8988T (cell line): ENCODE data around the gene LAIR1.
"Not testable (repeated sequence)": the region's sequence is repeated elsewhere in the genome, so short reads cannot be mapped to it uniquely, and the experiment has no call there.

Experiments
- DNase-seq: peaks from one replicate; pipeline ENCODE4 v3.0.0; 2011

LAIR1 gene

GRCh38 chr19:54375181-54375938 lies 10.6 kb upstream of the LAIR1 start:
- not testable (repeated sequence) for DNase-seq

DNA sequence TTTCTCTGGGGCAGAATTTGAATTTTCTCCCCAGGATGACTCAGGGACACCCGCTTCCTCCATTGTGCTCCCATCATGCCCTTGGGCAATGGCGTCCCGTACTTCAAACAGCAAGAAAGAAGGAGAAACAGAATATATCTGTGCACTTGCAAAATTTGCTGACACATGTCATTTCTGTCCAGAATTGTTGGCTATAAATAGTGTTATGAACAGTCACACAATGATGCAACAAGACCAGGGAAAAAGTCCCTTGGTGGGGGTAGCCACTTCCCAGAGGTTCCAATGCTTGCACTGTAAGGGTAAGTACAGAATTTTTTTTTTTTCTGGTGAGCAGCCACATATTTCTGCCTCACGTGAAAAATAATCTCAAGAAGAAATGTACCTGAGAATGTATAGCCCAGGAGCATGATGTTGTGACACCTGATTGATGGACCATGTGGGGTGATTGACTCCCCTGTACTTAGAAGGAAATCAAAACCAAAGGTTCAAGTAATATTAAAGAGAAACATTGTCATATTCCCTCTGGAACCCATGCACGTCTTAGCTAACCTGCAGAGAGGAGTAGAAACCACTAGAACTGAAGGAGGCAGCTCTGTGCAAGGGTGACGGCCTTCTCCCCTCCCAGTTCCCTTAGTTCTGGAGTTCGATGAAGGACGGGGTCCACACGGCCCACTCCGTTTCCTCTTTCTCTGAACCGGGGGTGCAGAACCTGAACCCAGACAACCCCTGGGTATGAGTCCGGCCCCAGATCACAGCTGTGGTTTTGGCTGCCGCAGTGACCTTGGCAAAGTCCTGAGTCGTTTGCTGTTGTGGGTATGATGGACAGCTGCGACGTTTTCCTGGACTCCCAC lies 9.3 kb upstream of the LAIR1 start:
- DNase-seq = no peak

DNA sequence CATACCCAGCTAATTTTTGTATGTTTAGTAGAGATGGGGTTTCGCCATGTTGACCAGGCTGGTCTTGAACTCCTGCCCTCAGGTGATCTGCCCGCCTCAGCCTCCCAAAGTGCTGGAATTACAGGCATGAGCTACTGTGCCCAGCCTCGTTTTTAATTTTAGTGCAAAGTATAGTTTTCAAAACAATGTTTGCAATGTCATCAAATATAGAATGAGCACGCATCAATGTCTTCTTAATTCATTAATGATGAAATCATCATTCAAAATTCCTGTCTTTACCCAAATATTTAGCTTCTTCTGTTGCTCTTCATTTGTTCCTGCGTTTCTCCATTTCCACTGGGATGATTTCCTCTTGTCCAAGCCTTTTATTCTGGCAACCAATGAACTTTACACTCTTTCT lies 6.7 kb upstream of the LAIR1 start:
- not testable (repeated sequence) for DNase-seq

DNA sequence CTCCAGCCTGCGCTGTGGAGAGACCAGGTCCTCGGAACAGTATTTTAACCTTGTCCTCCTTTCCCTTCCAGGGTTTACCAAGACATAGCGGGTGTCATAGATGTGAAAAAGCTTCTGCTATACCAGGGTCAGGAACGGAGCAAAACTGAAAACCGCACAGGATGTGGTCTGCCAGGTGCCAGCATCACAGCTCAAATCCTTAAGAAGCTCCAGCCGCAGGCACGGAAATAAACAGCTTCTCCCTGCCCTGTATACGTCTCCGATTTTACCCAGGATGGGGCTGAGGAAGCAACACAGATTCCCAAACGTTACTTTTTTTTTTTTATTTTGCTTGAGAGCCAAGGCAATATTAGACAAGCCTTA lies 5.7 kb upstream of the LAIR1 start:
- DNase-seq = not testable (repeated sequence)

DNA sequence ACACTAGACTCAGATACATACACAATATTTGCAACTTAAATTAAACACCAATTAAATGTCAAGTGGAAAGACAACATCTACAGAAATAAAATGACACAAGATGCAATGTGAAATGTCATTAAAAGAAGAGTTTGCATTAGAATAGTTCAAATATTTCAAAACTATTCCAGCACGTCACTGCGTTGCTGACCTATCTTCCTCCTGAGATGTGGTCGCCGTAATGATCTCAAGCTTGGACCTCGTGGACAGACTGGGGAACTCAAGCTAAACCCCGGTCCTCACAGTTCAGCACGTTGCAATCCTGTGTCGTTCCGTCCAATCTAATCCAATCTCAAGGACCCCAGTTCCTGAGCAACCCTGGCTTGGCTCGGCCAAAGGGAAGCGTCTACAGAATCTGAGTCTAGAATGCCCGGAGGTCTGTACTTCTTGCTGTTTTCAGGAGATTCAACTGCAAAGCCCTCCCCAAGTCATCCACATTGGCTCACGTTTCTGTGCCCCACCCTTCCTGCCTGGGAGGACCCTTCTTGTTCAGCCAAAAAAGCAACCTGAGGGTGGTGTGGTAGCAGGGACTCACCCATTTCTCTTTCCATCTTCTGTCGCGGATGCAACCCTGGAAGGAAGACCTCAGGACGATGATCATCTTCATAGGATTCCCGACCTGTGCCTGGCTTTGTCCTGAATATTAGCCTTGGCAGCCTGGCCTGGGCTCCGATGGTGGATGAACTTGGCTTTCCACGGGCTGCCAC lies 5.1 kb upstream of the LAIR1 start:
- not testable (repeated sequence) for DNase-seq

- DNase-seq = no peak
These were observed 4.5 kb upstream of the LAIR1 start for GRCh38 chr19:54369082-54369687.

DNA sequence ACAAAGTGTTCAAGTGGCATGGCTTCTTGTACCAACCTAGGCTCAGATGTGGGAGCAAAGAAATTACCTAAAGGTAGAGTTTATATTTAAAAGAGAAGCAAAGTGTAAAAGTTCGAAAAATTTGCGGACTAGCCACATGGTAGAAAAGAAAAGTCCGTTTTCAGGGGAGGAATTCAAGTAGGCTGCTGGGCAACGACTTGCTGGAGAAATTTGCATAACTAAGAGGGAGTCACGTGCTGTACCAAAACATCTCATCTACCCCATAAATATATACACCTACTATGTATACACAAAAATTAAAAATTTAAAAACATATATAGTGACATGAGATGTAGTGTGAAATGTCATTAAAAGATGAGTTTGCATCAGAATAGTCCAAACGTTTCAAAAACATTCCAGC lies 2.1 kb upstream of the LAIR1 start:
- no peak for DNase-seq

- not testable (repeated sequence) for DNase-seq
These were observed 1.1 kb upstream of the LAIR1 start for GRCh38 chr19:54365798-54366197.

- DNase-seq = not testable (repeated sequence)
These were observed 2.9 kb downstream of the LAIR1 start for GRCh38 chr19:54361680-54362422.

DNA sequence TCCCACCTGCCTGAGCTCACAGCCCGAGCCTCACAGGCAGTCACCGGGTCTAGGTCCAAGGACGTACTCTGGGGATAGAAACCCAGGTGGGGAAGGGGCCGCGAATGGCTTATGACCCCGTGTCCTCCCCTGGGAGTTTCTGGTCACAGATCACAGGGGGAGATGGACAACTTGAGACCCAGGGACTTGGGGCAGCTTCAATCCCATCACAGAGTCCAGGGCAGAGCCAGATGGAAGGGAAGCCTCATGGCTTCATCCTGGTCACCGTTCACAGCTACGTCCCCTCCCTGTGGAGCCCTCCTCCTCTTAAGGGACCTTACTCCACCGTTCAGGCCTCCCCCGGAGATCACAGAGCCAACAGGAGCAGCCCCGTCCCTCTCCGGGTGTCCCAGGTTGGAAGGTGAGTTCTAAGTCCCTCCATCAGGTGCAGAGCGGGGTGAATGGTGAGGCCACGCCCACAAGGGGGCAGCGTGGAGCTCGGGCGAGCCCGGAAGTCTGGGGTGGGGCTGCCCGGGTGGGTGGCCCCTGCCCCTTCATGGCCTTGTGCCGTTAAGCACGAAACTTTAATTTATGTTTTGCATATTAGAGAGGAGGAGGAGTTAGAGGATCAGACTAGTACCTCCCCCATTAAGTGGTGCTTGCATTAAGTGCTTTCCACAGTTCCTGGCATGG lies 5.4 kb downstream of the LAIR1 start:
- not testable (repeated sequence) for DNase-seq

- no peak for DNase-seq
These were observed 7.3 kb downstream of the LAIR1 start for GRCh38 chr19:54357381-54357780.

DNA sequence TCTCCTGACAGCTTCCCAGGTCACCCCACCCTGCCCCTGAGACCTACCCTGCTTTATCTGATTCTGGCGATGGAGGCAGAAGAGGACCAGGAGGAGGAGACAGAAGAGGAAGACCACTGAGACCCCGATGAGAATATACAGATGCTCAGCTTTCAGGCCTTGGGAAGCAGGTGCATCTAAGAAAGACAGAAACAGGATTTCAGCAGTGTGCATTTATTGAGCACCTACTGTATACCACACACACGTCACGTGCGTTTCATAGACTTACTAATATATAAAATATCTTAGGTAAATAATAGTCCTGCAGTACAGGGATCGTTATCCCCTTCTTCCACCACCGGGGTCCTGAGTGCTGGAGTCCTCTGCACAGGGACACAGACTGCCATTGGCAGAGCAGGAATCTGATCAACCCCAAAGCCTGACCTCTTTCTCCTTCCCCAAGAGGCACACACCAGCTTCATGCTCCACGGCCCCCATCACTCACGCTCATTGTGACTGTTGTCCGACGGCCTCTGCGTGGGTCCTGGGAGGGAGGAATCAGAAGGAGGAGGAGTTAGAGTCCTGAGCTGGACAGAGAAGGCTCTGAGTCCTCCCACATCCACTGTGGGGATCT lies 8.2 kb downstream of the LAIR1 start:
- no peak for DNase-seq

DNA sequence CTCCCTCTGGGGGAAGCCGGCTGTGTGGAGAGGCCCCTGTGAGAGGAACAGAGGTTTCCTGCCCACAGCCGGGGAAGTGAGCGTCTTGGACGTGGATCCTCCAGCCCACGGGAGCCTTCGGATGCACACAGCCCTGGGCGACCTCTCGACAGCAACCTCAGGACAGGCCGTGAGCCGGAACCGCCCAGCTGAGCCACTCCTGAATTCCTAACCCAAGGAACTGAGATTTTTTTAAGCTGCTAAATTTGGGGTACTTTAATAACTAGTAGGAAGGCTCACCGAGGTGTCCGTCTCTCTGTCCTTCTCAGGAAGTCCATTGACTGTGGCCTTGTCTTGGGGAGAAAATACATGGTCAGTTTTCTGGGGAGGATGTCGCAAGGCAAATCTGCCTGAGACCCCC lies 9.1 kb downstream of the LAIR1 start:
- DNase-seq = no peak

DNA sequence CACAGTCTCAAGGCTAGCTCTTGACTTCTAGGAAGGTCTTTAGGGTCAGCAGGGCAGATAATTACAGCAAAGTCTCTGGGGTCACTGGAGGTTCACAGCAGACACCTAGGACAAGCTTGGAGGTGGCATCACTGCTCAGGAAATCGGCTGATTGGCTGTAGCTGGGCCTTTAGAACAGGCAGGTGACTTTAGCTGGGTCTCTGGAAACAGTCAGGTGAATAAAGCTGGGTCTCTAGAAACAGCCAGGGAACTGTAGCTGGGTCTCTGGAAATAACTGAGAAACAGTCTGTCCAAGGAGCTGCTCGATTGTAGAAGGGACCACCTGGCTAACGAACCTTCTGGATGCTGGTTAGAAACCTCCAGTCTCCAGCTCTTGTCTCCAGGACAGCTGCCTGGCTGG lies 10.0 kb downstream of the LAIR1 start:
- DNase-seq = no peak

GRCh38 chr19:54352546-54352945 lies 12.2 kb downstream of the LAIR1 start:
- no peak for DNase-seq

- no peak for DNase-seq
These were observed 12.7 kb downstream of the LAIR1 start for GRCh38 chr19:54352041-54352440.

DNA sequence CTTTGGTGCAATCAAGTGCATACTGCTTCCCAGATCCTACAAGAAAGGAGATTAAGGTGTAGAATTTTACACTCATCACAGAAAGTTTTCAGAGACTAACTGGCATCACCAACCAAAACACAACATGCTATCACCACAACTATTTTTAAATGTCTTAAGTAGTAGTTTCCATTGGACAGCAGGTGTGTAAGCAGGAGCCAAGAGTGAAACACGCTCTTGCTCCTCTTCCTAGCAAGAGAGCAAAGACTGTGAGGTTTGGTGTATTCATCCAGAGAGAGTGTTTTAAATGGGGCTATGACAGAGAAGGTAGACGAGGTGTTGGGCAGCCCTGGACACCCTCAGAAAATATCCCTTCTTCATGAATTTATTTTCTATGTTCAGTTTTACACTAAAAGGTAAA lies 13.3 kb downstream of the LAIR1 start:
- DNase-seq = no peak

- no peak for DNase-seq
These were observed 18.8 kb downstream of the LAIR1 start for GRCh38 chr19:54345938-54346386.

- no peak for DNase-seq
These were observed 20.9 kb downstream of the LAIR1 start for GRCh38 chr19:54343868-54344267.

DNA sequence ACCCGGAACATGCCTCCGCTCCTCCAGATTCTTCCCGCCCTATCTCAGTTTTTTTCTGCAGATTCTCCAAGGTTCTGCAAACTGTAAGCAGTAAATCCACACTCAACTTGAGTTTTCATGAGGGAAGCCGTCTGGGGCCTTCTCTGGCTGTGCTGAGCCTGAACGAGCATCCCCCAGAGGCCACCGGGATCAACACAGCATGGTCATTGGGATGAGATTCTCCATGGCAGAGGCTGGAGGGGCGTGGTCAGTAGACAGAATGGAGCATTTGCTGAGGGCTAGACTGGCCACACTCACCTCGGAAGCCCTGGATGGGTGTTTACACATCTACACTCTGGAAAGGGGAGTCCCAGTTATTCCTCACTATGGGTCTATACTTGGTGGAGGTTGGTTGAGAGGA lies 23.4 kb downstream of the LAIR1 start:
- DNase-seq = no peak

DNA sequence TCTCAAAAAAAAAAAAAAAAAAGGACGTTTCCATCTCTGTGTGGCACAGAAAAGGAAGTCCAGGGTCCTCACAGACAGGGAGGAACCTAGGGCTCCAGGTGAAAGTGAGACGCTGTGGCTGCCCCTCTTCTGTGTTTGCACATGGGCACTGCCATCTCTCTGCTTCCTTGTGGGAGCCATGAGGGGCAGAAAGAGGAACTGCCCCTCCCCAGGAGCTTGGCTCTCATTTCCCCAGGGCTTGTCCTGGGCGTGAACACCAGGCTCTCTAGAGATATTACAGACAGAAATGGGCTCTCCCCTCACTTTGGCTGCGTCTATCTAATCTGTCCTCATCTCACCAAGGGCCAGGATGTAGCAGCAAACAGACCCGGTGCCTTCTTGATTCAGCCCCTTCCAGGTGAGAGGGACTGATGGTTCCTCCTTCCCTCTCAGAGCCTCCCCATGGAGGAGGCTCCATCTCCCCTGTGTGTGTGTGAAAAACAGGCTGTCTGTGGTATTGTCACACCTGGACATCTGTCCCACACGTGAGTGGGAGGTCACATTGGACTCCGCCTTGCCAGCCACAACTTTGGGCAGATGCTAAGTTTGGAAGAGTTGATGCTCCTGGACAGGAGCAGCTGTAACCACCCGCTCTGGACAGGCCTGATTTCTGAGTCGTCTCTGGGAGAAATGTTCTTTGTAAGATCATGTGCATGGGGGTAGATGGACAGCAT lies 24.9 kb downstream of the LAIR1 start:
- DNase-seq = no peak
